ENCODE results near the gene PITPNM1.
"Not testable (repeated sequence)": the region's sequence is repeated elsewhere in the genome, so short reads cannot be mapped to it uniquely, and the experiment has no call there.

The PITPNM1 gene

GRCh38 chr11:67504950-67505581 lies at the start of gene PITPNM1:
PITPNM1 (minus strand) TSS chr11:67505363; CDS start chr11:67504180, 1,183 bp downstream.
- peaks cover 11% of the 10 kb centered on the region for H3K27me3 ChIP-seq
- H3K4me1 ChIP-seq (ENCODE audit: control insufficient read depth in 1 of 2, insufficient read depth in 1 of 2, low read depth in 1 of 2, low read length in 1 of 2) = peaks cover 60% of the 10 kb centered on the region in 2 experiments
- no peaks in the 10 kb centered on the region for H3K9me3 ChIP-seq
- peaks cover 30% of the 10 kb centered on the region for H3K36me3 ChIP-seq
- TF ChIP-seq, protein P1, sequence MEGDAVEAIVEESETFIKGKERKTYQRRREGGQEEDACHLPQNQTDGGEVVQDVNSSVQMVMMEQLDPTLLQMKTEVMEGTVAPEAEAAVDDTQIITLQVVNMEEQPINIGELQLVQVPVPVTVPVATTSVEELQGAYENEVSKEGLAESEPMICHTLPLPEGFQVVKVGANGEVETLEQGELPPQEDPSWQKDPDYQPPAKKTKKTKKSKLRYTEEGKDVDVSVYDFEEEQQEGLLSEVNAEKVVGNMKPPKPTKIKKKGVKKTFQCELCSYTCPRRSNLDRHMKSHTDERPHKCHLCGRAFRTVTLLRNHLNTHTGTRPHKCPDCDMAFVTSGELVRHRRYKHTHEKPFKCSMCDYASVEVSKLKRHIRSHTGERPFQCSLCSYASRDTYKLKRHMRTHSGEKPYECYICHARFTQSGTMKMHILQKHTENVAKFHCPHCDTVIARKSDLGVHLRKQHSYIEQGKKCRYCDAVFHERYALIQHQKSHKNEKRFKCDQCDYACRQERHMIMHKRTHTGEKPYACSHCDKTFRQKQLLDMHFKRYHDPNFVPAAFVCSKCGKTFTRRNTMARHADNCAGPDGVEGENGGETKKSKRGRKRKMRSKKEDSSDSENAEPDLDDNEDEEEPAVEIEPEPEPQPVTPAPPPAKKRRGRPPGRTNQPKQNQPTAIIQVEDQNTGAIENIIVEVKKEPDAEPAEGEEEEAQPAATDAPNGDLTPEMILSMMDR (IDR thresholded peaks at IDR 0.05) = peak; percentile 58
- H3K27ac ChIP-seq = peak within 1 kb of the TSS; percentile 92
- H3K4me3 ChIP-seq (ENCODE audit: low read depth in 1 of 2, low read length in 1 of 2) = peak within 1 kb of the TSS; percentile 85 to 88

- not testable (repeated sequence) for H3K27ac ChIP-seq; H3K4me1 ChIP-seq (ENCODE audit: control insufficient read depth in 1 of 2, insufficient read depth in 1 of 2, low read depth in 1 of 2, low read length in 1 of 2); H3K9me3 ChIP-seq; H3K36me3 ChIP-seq; H3K4me3 ChIP-seq (ENCODE audit: low read depth in 1 of 2, low read length in 1 of 2); H3K27me3 ChIP-seq
Measured at GRCh38 chr11:67551697-67552096, 46.5 kb upstream of the PITPNM1 start.

DNA sequence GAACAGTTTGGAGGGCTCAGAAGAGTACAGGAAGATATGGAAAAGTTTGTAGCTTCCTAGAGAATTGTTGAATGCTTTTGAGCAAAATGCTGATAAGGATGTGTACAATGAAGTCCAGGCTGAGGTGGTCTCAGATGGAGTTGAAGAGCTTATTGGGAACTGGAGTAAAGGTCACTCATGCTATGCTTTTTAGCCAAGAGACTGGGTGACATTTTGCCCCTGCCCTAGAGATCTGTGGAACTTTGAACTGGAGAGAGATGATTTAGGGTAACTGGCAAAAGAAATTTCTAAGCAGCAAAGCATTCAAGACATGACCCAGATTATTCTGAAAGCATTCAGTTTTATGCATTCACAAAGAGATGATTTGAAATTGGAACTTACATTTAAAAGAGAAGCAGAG lies 46.0 kb upstream of the PITPNM1 start:
- H3K36me3 ChIP-seq = no peaks in the 10 kb centered on the region
- H3K27ac ChIP-seq = no peak overlapping the region
- H3K4me1 ChIP-seq (ENCODE audit: control insufficient read depth in 1 of 2, insufficient read depth in 1 of 2, low read depth in 1 of 2, low read length in 1 of 2) = no peaks in the 10 kb centered on the region
- no peaks in the 10 kb centered on the region for H3K9me3 ChIP-seq
- H3K4me3 ChIP-seq (ENCODE audit: low read depth in 1 of 2, low read length in 1 of 2) = no peak overlapping the region
- no peaks in the 10 kb centered on the region for H3K27me3 ChIP-seq
- TF ChIP-seq, protein P1 (IDR thresholded peaks at IDR 0.05) = no peak

DNA sequence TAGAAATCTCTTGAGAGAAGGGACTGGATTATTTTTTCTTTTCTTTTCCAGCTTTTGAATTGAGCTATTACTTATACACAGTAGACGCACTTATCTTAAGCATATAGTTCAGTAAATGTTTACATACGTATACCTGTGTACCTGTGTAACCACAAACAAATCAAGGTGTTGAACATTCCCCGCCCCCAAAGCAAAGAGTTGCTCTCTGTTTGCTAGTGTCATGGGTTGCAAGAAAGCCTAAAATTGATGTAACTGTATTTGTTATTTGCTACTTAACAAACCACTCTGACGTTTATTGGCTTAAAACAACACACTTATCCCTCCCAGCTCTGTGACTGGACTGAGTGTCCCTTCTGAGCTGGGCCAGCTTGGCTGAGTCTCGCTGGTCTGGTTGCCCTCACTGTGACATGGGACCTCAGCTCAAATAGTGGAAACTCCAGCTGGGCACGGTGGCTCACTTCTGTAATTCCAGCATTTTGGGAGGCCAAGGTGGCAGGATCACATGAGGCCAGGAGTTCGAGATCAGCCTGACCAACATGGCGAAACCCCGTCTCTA lies 43.5 kb upstream of the PITPNM1 start:
- Histone ChIP-seq H3K4me3 (ENCODE audit: low read depth in 1 of 2, low read length in 1 of 2) (no peak overlapping the region), H3K4me1 (ENCODE audit: control insufficient read depth in 1 of 2, insufficient read depth in 1 of 2, low read depth in 1 of 2, low read length in 1 of 2) (no peaks in the 10 kb centered on the region), H3K9me3 (no peaks in the 10 kb centered on the region), H3K27me3 (no peaks in the 10 kb centered on the region), H3K27ac (no peak overlapping the region), H3K36me3 (no peaks in the 10 kb centered on the region)
- TF ChIP-seq, protein P1 (IDR thresholded peaks at IDR 0.05) = no peak

DNA sequence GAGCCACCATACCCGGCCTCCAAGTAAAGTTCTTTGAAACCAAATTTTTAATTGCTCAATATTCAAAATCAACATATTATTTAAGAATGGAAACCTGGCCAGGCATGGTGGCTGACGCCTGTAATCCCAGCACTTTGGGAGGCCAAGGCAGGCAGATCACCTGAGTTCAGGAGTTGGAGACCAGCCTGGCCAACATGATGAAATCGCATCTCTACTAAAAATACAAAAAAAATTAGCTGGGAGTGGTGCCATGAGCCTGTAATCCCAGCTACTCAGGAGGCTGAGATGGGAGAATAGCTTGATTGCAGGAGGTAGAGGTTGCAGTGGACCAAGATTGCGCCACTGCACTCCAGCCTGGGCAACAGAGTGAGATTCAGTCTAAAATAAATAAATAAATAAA lies 42.9 kb upstream of the PITPNM1 start:
- not testable (repeated sequence) for H3K4me3 ChIP-seq (ENCODE audit: low read depth in 1 of 2, low read length in 1 of 2); H3K27ac ChIP-seq; H3K4me1 ChIP-seq (ENCODE audit: control insufficient read depth in 1 of 2, insufficient read depth in 1 of 2, low read depth in 1 of 2, low read length in 1 of 2); H3K9me3 ChIP-seq; H3K27me3 ChIP-seq; H3K36me3 ChIP-seq

DNA sequence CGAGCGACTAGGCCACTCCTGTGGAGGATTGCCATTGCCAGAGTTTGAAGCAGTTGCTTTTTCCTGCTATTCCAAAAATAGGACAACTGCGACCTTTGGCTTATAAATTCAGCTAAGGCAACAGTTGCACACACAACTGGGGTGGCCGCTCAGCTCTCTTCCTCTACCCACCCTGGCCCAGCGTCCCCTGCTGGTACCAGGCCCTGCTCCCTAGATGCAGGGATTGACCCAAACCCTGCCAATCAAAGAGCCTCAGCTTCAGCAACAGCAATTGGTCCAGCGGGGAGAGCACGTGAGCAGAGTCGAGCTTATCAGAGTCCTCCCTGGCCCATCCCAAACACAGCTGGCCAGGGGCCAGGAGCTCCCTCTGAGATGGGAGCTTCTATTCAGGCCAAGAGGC lies 40.1 kb upstream of the PITPNM1 start:
- Histone ChIP-seq H3K4me1 (ENCODE audit: control insufficient read depth in 1 of 2, insufficient read depth in 1 of 2, low read depth in 1 of 2, low read length in 1 of 2) (no peaks in the 10 kb centered on the region), H3K4me3 (ENCODE audit: low read depth in 1 of 2, low read length in 1 of 2) (no peak overlapping the region), H3K9me3 (no peaks in the 10 kb centered on the region), H3K27me3 (no peaks in the 10 kb centered on the region), H3K36me3 (no peaks in the 10 kb centered on the region), H3K27ac (no peak overlapping the region)
- TF ChIP-seq, protein P1 (IDR thresholded peaks at IDR 0.05) = no peak

Measured in neutrophil (primary cell).